ENCODE results near the gene EVA1A.

EVA1A gene

DNA sequence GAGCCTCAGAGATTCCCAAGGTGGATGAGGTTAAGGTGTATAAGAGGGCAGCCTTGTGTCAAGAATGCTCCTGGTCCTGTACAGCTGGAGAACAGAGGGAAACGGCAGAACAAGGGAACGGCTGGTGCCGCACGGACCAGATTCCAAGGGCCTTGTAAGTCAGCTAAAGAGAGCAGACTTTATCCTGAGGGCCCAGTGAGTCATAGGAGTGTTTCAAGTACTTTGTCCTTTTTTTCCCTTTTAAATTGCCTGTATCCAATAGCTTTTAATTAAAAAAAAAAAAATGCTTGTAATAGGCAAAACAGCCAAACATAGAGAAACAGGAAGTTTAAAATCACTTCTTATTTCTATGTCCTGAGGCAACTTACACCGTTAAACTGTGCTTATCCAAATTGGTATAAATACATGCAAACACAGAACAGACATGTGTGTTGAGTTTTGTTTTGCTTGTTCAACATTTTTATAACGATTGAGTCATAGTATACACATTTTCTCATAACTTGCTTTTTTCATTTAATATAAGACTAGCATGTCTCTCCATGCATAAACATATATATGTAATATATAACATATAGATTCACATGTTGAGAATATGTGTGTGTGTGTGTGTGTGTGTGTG, 42.1 kb upstream of the EVA1A start:
- Histone ChIP-seq H3K4me1 (no peaks in the 10 kb centered on the region), H3K36me3 (no peaks in the 10 kb centered on the region), H3K27ac (no peak overlapping the region), H3K27me3 (peaks cover 0 to 26% of the 10 kb centered on the region in 2 donors), H3K4me3 (no peak overlapping the region), H3K9me3 (no peaks in the 10 kb centered on the region)
- TF ChIP-seq, protein P1, sequence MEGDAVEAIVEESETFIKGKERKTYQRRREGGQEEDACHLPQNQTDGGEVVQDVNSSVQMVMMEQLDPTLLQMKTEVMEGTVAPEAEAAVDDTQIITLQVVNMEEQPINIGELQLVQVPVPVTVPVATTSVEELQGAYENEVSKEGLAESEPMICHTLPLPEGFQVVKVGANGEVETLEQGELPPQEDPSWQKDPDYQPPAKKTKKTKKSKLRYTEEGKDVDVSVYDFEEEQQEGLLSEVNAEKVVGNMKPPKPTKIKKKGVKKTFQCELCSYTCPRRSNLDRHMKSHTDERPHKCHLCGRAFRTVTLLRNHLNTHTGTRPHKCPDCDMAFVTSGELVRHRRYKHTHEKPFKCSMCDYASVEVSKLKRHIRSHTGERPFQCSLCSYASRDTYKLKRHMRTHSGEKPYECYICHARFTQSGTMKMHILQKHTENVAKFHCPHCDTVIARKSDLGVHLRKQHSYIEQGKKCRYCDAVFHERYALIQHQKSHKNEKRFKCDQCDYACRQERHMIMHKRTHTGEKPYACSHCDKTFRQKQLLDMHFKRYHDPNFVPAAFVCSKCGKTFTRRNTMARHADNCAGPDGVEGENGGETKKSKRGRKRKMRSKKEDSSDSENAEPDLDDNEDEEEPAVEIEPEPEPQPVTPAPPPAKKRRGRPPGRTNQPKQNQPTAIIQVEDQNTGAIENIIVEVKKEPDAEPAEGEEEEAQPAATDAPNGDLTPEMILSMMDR (IDR thresholded peaks at IDR 0.05) = no peak
- no peak for DNase-seq
- intact Hi-C loops (cut with DNase I; ENCODE audit: low total_unique reads) = no loop called here

DNA sequence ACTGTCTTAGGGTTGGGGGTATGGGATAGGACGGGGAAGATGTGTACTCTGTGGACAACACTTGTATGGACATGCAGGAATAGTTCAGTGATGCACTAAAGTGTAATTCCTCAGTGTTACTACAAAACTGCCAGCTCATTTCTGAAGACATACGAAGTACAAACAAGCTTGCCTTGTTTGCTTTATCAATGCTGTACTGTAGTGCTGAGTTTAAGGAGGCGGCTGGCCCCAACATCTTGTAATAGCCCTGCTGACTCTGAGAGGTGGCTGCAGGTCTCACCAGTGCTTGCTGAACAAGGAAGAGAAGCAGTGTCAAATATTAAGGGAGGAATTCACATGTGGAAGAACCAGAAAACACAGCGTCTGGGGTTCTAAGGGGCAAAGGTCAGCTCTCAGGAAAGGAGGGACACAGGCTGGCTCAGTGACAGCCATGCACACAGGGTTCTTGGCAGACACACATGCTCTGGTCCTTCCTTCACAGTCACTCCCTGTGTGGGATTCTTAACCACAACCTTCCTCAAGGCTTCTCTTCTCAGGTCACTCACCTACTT, 39.8 kb upstream of the EVA1A start:
- no peak for DNase-seq
- TF ChIP-seq, protein P1 (IDR thresholded peaks at IDR 0.05) = no peak
- Histone ChIP-seq H3K27me3 (peaks cover 0 to 9% of the 10 kb centered on the region in 2 donors), H3K4me3 (no peak overlapping the region), H3K4me1 (no peaks in the 10 kb centered on the region), H3K36me3 (no peaks in the 10 kb centered on the region), H3K9me3 (no peaks in the 10 kb centered on the region), H3K27ac (no peak overlapping the region)
- intact Hi-C loops (cut with DNase I; ENCODE audit: low total_unique reads) = no loop called here

DNA sequence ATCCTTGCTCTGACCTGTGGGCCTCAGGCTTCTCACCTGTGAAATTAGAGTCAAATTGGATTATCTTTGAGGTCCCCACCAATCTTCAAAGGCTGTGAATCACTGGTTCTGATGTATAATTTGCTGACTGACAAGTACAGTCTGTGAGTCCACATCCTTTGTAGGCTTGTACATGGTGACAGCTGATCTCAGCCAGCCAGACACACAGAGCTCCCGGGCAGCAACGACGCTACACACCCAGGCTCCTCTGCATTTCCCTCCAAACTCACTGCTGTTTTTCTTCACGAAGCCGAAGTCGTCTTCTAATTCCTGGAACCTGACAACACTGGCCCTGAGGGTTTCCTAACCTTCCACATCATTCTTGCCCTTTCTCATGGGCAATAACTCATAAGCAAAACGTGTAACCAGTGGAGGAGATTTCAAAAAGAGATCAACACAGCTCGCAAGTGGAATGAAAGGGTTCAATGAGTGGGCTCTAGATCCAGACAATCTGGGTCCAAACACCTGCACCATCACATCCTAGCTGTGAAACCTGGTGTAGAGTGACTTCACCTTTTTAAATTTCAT, 37.9 kb upstream of the EVA1A start:
- H3K4me1 ChIP-seq = no peaks in the 10 kb centered on the region
- H3K36me3 ChIP-seq = no peaks in the 10 kb centered on the region
- H3K4me3 ChIP-seq = no peak overlapping the region
- no peaks in the 10 kb centered on the region for H3K27me3 ChIP-seq
- no peak for DNase-seq
- no peaks in the 10 kb centered on the region for H3K9me3 ChIP-seq
- intact Hi-C loops (cut with DNase I; ENCODE audit: low total_unique reads) = no loop called here
- no peak overlapping the region for H3K27ac ChIP-seq
- TF ChIP-seq, protein P1 (IDR thresholded peaks at IDR 0.05) = no peak

DNA sequence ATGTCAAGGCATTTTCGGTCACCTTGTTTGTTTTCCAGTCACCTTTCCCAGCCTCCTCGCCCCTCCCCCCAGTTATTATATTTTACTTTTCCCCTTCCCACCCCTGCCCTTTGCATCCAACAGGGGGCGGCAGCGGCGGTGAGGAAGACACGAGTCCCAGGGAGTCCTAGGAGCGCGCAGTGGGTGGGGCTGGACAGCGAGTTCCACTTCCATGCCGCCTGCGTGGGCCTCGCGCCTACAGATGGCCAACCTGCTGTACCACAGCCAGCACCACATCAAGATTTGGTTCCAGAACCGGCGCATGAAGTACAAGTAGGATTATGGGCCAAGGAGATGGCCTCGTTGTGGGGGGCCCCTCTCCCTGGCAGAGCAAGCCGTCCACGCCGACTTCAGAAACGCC, 37.2 kb upstream of the EVA1A start:
- H3K4me3 ChIP-seq = no peak overlapping the region
- H3K27ac ChIP-seq = no peak overlapping the region
- TF ChIP-seq, protein P1 (IDR thresholded peaks at IDR 0.05) = no peak
- no peaks in the 10 kb centered on the region for H3K4me1 ChIP-seq
- H3K36me3 ChIP-seq = no peaks in the 10 kb centered on the region
- no peaks in the 10 kb centered on the region for H3K27me3 ChIP-seq
- H3K9me3 ChIP-seq = no peaks in the 10 kb centered on the region
- intact Hi-C loops (cut with DNase I; ENCODE audit: low total_unique reads) = no loop called here
- no peak for DNase-seq

DNA sequence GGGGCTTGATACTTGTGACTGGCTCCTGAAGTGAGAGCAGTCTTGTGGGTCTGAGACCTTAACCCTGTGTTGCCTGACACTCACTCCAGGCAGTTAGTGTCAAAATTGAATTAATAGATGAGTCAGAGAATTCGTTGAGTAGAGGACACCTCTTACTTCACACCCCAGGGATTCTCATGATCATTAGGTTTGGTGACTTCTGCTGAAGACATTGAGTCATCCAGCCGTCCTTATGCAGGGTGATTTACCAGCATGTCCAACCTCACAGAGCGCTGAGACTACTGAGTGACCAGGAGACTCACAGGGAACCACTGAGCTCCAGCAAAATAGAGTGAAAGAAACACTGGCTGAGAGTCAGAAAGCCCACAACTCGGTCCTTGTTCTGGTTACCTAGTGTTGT, 36.0 kb upstream of the EVA1A start:
- H3K4me3 ChIP-seq = no peak overlapping the region
- no peaks in the 10 kb centered on the region for H3K36me3 ChIP-seq
- H3K4me1 ChIP-seq = no peaks in the 10 kb centered on the region
- TF ChIP-seq, protein P1 (IDR thresholded peaks at IDR 0.05) = no peak
- H3K27ac ChIP-seq = no peak overlapping the region
- intact Hi-C loops (cut with DNase I; ENCODE audit: low total_unique reads) = no loop called here
- no peaks in the 10 kb centered on the region for H3K27me3 ChIP-seq
- no peak for DNase-seq
- H3K9me3 ChIP-seq = no peaks in the 10 kb centered on the region
